H1 (cell line): ENCODE results near the gene RAPGEF5. TPM values are rescaled to one million over a fixed set of nuclear protein-coding genes. Genes with fewer than 3 reads are reported as not detected.

Source experiments
- CTCF ChIA-PET: fragments of 300-600 bp; sonication (Branson Sonifier 250); formaldehyde crosslinking; loops from one replicate; lab custom pipeline; 2021; ENCODE audit not compliant: partially characterized antibody; lab: Charles Lee
- POLR2A ChIA-PET: fragments of 300-600 bp; sonication (Branson Sonifier 250); formaldehyde crosslinking; loops from one replicate; lab custom pipeline; 2021; ENCODE audit warnings: inconsistent platforms; ENCODE audit not compliant: partially characterized antibody; lab: Charles Lee
- DNase-seq, 2 experiments: peaks; one replicate each; pipeline versions ENCODE4 v3.0.0 to v3.0.0-alpha.2; 2010 to 2022; ENCODE audit warnings: low spot score in 2 of 2, low read depth in 1 of 2, mixed read lengths in 1 of 2
- FAIRE-seq: peaks from 2 replicates; lab custom pipeline; 2011; peaks lifted over from hg19 to GRCh38; lab: Jason Lieb, UNC
- H2AFZ ChIP-seq: 2 replicates; pipeline ENCODE4 v1.8.1; 2012; ENCODE audit warnings: low read length, inconsistent platforms
- H2AK5ac ChIP-seq: 2 replicates; pipeline ENCODE4 v1.6.1; 2013; ENCODE audit warnings: low read depth, low read length
- H2BK120ac ChIP-seq: replicated peaks from 2 replicates; pipeline ENCODE3; 2013; ENCODE audit warnings: low read depth, low read length, inconsistent platforms
- H2BK12ac ChIP-seq: 2 replicates; pipeline ENCODE4 v1.6.1; 2013; ENCODE audit warnings: low read depth, low read length
- H2BK15ac ChIP-seq: 2 replicates; pipeline ENCODE4 v1.6.1; 2013; ENCODE audit warnings: low read length
- H2BK20ac ChIP-seq: 2 replicates; pipeline ENCODE4 v1.6.1; 2013; ENCODE audit warnings: low read length
- H2BK5ac ChIP-seq: 2 replicates; pipeline ENCODE4 v1.6.1; 2013; ENCODE audit warnings: low read depth, low read length
- H3K14ac ChIP-seq: 2 replicates; pipeline ENCODE4 v1.6.1; 2013; ENCODE audit warnings: inconsistent platforms; ENCODE audit not compliant: insufficient read length
- H3K18ac ChIP-seq: 2 replicates; pipeline ENCODE4 v1.6.1; 2013; ENCODE audit warnings: low read length; ENCODE audit errors: extremely low read depth
- H3K23ac ChIP-seq: 2 replicates; pipeline ENCODE4 v1.6.1; 2013; ENCODE audit warnings: inconsistent platforms; ENCODE audit not compliant: insufficient read length
- H3K23me2 ChIP-seq: 2 replicates; pipeline ENCODE4 v1.6.1; 2013; ENCODE audit warnings: low read depth, low read length
- H3K27ac ChIP-seq: 2 replicates; pipeline ENCODE4 v1.6.1; 2011; ENCODE audit warnings: low read depth, low read length, inconsistent platforms
- H3K27me3 ChIP-seq, 4 experiments: replicated peaks in 1 of 4; 1 replicate in 1 of 4; 2 replicates in 3 of 4; pipeline versions ENCODE4 v1.6.1 to v1.8.1; 2011 to 2013; ENCODE audit warnings: low read length in 3 of 4, mild to moderate bottlenecking in 3 of 4, inconsistent platforms in 2 of 4, mixed read lengths in 2 of 4, moderate library complexity in 1 of 4; ENCODE audit not compliant: control insufficient read depth in 3 of 4, insufficient read depth in 3 of 4; ENCODE audit errors: extremely low read depth in 1 of 4
- H3K36me3 ChIP-seq, 4 experiments: 2 replicates each; pipeline versions ENCODE4 v1.6.1 to v1.8.1; 2011 to 2013; ENCODE audit warnings: mild to moderate bottlenecking in 4 of 4, low read length in 3 of 4, moderate library complexity in 2 of 4, control low read depth in 1 of 4, inconsistent platforms in 1 of 4; ENCODE audit not compliant: insufficient read depth in 4 of 4, control insufficient read depth in 2 of 4
- H3K4ac ChIP-seq: replicated peaks from 2 replicates; pipeline ENCODE3; 2013; ENCODE audit warnings: low read length, low read depth, mixed read lengths, inconsistent platforms; ENCODE audit not compliant: insufficient read length
- H3K4me1 ChIP-seq, 4 experiments: replicated peaks in 1 of 4; 1 replicate in 1 of 4; 2 replicates in 3 of 4; pipeline versions ENCODE4 v1.6.1 to v1.8.1; 2011 to 2013; ENCODE audit warnings: low read length in 3 of 4, inconsistent platforms in 2 of 4, mixed read lengths in 1 of 4; ENCODE audit not compliant: insufficient read depth in 4 of 4, control insufficient read depth in 3 of 4
- H3K4me2 ChIP-seq, 2 experiments: 2 replicates each; pipeline versions ENCODE4 v1.6.1 to v1.8.1; 2011 to 2013; ENCODE audit warnings: low read depth in 2 of 2, low read length in 2 of 2, control low read depth in 1 of 2, inconsistent platforms in 1 of 2, mild to moderate bottlenecking in 1 of 2; ENCODE audit not compliant: insufficient read depth in 1 of 2
- H3K4me3 ChIP-seq, 4 experiments: fragments of 200-600, 300-600 bp in 1 of 4; sonication (generic), shearing (Covaris generic), sonication (Bioruptor Twin) in 1 of 4; 2 replicates each; pipeline versions ENCODE4 v1.5.1 to v1.8.1; 2011 to 2016; ENCODE audit warnings: low read length in 4 of 4, low read depth in 3 of 4, control low read depth in 2 of 4, inconsistent platforms in 2 of 4, mild to moderate bottlenecking in 2 of 4, mixed read lengths in 1 of 4, moderate library complexity in 1 of 4; ENCODE audit not compliant: insufficient read depth in 2 of 4; ENCODE audit errors: extremely low read depth in 1 of 4
- H3K56ac ChIP-seq: replicated peaks from 2 replicates; pipeline ENCODE3; 2013; ENCODE audit warnings: low read depth, mild to moderate bottlenecking, mixed read lengths, low read length, inconsistent platforms; ENCODE audit not compliant: insufficient read length
- H3K79me1 ChIP-seq: 2 replicates; pipeline ENCODE4 v1.6.1; 2013; ENCODE audit warnings: low read depth, low read length, control low read depth
- H3K79me2 ChIP-seq, 2 experiments: 2 replicates each; pipeline versions ENCODE4 v1.6.1 to v1.8.1; 2012 to 2013; ENCODE audit warnings: low read length in 2 of 2, mild to moderate bottlenecking in 2 of 2, inconsistent platforms in 1 of 2; ENCODE audit not compliant: insufficient read depth in 2 of 2, control insufficient read depth in 1 of 2
- H3K9ac ChIP-seq, 4 experiments: replicated peaks in 1 of 4; 1 replicate in 1 of 4; 2 replicates in 3 of 4; pipeline versions ENCODE4 v1.6.1 to v1.8.1; 2011 to 2013; ENCODE audit warnings: low read depth in 3 of 4, low read length in 3 of 4, control low read depth in 2 of 4, mild to moderate bottlenecking in 2 of 4, moderate library complexity in 2 of 4, inconsistent platforms in 1 of 4; ENCODE audit errors: extremely low read depth in 1 of 4
- H3K9me3 ChIP-seq, 2 experiments: 2 replicates each; pipeline versions ENCODE4 v1.6.1 to v1.8.1; 2012 to 2013; ENCODE audit warnings: mild to moderate bottlenecking in 2 of 2, moderate library complexity in 2 of 2, control low read depth in 1 of 2, inconsistent platforms in 1 of 2, low read depth in 1 of 2, low read length in 1 of 2, mixed read lengths in 1 of 2; ENCODE audit not compliant: insufficient read depth in 2 of 2
- H4K20me1 ChIP-seq, 2 experiments: replicated peaks in 1 of 2; 2 replicates each; pipeline versions ENCODE3 to v1.8.1; 2011 to 2013; ENCODE audit warnings: inconsistent platforms in 2 of 2, low read length in 2 of 2, mild to moderate bottlenecking in 1 of 2; ENCODE audit not compliant: insufficient read depth in 2 of 2, control insufficient read depth in 1 of 2
- H4K5ac ChIP-seq: 2 replicates; pipeline ENCODE4 v1.6.1; 2013; ENCODE audit warnings: low read length, low read depth, mixed read lengths, inconsistent platforms; ENCODE audit not compliant: insufficient read length
- H4K8ac ChIP-seq: 2 replicates; pipeline ENCODE4 v1.8.0; 2013; ENCODE audit warnings: mild to moderate bottlenecking, moderate library complexity, low read length, inconsistent platforms; ENCODE audit not compliant: insufficient read depth; ENCODE audit errors: extremely low read depth
- H4K91ac ChIP-seq: replicated peaks from 2 replicates; pipeline ENCODE3; 2013; ENCODE audit warnings: low read length, mixed read lengths, inconsistent platforms; ENCODE audit not compliant: insufficient read length
- ATF3 ChIP-seq: IDR thresholded peaks from 2 replicates; pipeline ENCODE4 v1.6.1; 2011; ENCODE audit warnings: low read depth, mild to moderate bottlenecking, low read length; ENCODE audit not compliant: insufficient read depth
- CBX8 ChIP-seq: fragments of 300-800, 300-1000 bp; sonication (generic); IDR thresholded peaks from 2 replicates; pipeline ENCODE4 v1.7.1; 2016; ENCODE audit warnings: low read depth, low read length, borderline replicate concordance
- FOSL1 ChIP-seq: IDR thresholded peaks from 2 replicates; pipeline ENCODE4 v1.6.1; 2011; ENCODE audit warnings: mild to moderate bottlenecking, low read depth, low read length, moderate library complexity; ENCODE audit not compliant: insufficient read depth
- POLR2A ChIP-seq, 2 experiments: IDR thresholded peaks; 1 replicate in 1 of 2; 2 replicates in 1 of 2; pipeline ENCODE4 v1.6.1; 2011; ENCODE audit warnings: low read depth in 2 of 2, low read length in 2 of 2, mild to moderate bottlenecking in 2 of 2; ENCODE audit errors: control extremely low read depth in 1 of 2
- RAD21 ChIP-seq, 2 experiments: IDR thresholded peaks in 1 of 2; conservative IDR thresholded peaks in 1 of 2; 2 replicates each; pipeline ENCODE4 v1.6.1; 2011; ENCODE audit warnings: low read depth in 2 of 2, low read length in 2 of 2, improper control_type of control experiment in 1 of 2, inconsistent platforms in 1 of 2, mild to moderate bottlenecking in 1 of 2, moderate library complexity in 1 of 2
- RXRA ChIP-seq: IDR thresholded peaks from 2 replicates; pipeline ENCODE4 v1.6.1; 2011; ENCODE audit warnings: low read depth, mild to moderate bottlenecking, low read length, moderate library complexity; ENCODE audit not compliant: insufficient read depth
- SRF ChIP-seq: IDR thresholded peaks from 2 replicates; pipeline ENCODE4 v1.6.1; 2011; ENCODE audit warnings: mild to moderate bottlenecking, low read depth, low read length, moderate library complexity
- WGBS, 2 experiments: shearing (Covaris generic) in 1 of 2; methylation state at CpG; one replicate each; pipeline versions ENCODE4 v1.1.6 to v1.1.7; 2013 to 2015; ENCODE audit warnings: low lambda C conversion rate in 2 of 2, mixed read lengths in 2 of 2, inconsistent platforms in 1 of 2, low coverage in 1 of 2, missing lambda C conversion rate in 1 of 2; ENCODE audit not compliant: insufficient replicate concordance in 2 of 2, insufficient coverage in 1 of 2, insufficient read length in 1 of 2; ENCODE audit errors: extremely low coverage in 1 of 2, missing lambda C conversion rate in 1 of 2; 5-methylcytosine and 5-hydroxymethylcytosine counted together
- polyA plus RNA-seq, 7 experiments: library from polyadenylated mRNA; depleted of rRNA in 3 of 7; stranded (reverse) in 5 of 7; unstranded in 2 of 7; fragments of >200 nt in 5 of 7; fragments of 200-250 nt in 2 of 7; gene quantifications; 1 replicate in 5 of 7; 2 replicates in 1 of 7; 4 replicates in 1 of 7; pipeline versions ENCODE4 v1.2.1 to v1.2.3, GENCODE V29; 2011 to 2013; ENCODE audit warnings: missing spikeins in 2 of 7, mixed read lengths in 2 of 7
- total RNA-seq: library from RNA; stranded (reverse); fragmentation: NEBNext Ultra II Directional; extraction: Animal tissue kit (Norgen Biotek cat#: 25700); gene quantifications from 2 replicates; pipeline ENCODE4 v1.2.1, GENCODE V29; 2021

Gene RAPGEF5
- total and polyA plus RNA-seq, 2 of the 8 experiments (the other 6 are each of a cell fraction or from before 2014, with no cell fraction given), result 4.4 to 22.9 TPM

GRCh38 chr7:22121702-22122474, 235.1 kb downstream of the RAPGEF5 start:
- H2BK120ac ChIP-seq, result no peak overlapping the region
- no peaks in the 10 kb centered on the region for H4K20me1 ChIP-seq
- POLR2A ChIA-PET, result interaction anchor here (0.5 kb wide), 1 partner anchor 14 kb away, joined by 3 read pairs; no protein-coding TSS in a partner anchor
- H3K27ac ChIP-seq, result no peak overlapping the region
- no peaks in the 10 kb centered on the region for H3K27me3 ChIP-seq
- no peaks in the 10 kb centered on the region for H3K9me3 ChIP-seq
- no peak overlapping the region for H3K9ac ChIP-seq
- H3K18ac ChIP-seq, result no peak overlapping the region
- H2BK5ac ChIP-seq, result no peak overlapping the region
- no peaks in the 10 kb centered on the region for H3K79me2 ChIP-seq
- H4K5ac ChIP-seq, result no peak overlapping the region
- no peak overlapping the region for H4K91ac ChIP-seq
- 90% methylated on average over 8 of the region's 8 CpGs; no CpG with 5 or more reads in 1 of the 2 experiments for WGBS, 2 experiments
- CTCF ChIA-PET, result interaction anchor here (1.2 kb wide), 1 partner anchor 31 kb away, joined by 3 read pairs; no protein-coding TSS in a partner anchor
- peaks cover 0 to 6% (median 2%) of the 10 kb centered on the region in 4 experiments; a peak in 2 of 8 replicates for H3K36me3 ChIP-seq
- H3K4me2 ChIP-seq, result no peak overlapping the region
- H3K23me2 ChIP-seq, result no peaks in the 10 kb centered on the region
- FAIRE-seq (no peak), DNase-seq (no peak)
- no peak overlapping the region for H4K8ac ChIP-seq
- no peak overlapping the region for H3K23ac ChIP-seq
- H3K56ac ChIP-seq, result no peak overlapping the region
- H2BK15ac ChIP-seq, result no peak overlapping the region
- peaks cover 0 to 2% (median 0%) of the 10 kb centered on the region in 4 experiments; a peak in 1 of 7 replicates for H3K4me1 ChIP-seq
- H2BK20ac ChIP-seq, result no peak overlapping the region
- TF ChIP-seq ATF3 (no peak), FOSL1 (no peak), POLR2A (IDR thresholded peaks at IDR 0.05; ENCODE audit: control extremely low read depth in 1 of 2, low read depth in 2 of 2, low read length in 2 of 2) (no peak), SRF (no peak), RXRA (no peak), CBX8 (no peak), RAD21 (IDR thresholded peaks at IDR 0.05 in 1 of 2, conservative IDR thresholded peaks at IDR 0.05 in 1 of 2; ENCODE audit: low read depth in 2 of 2, low read length in 2 of 2) (no peak)
- no peak overlapping the region for H2AFZ ChIP-seq
- no peak overlapping the region for H3K14ac ChIP-seq
- H3K4ac ChIP-seq, result no peak overlapping the region
- H2BK12ac ChIP-seq, result no peak overlapping the region
- no peak overlapping the region for H2AK5ac ChIP-seq
- no peak overlapping the region for H3K4me3 ChIP-seq
- H3K79me1 ChIP-seq, result no peaks in the 10 kb centered on the region
